ENCODE data around the gene SDR39U1.
"Not testable (repeated sequence)": the region's sequence is repeated elsewhere in the genome, so short reads cannot be mapped to it uniquely, and the experiment has no call there.

Gene SDR39U1

GRCh38 chr14:24442240-24443052, at the start of gene SDR39U1:
SDR39U1 (minus strand) TSS chr14:24442776; CDS start chr14:24442769, 7 bp downstream.
- peak; percentile 100 for DNase-seq

- DNase-seq, result not testable (repeated sequence)
These were observed 49.2 kb upstream of the SDR39U1 start for GRCh38 chr14:24491586-24492408.

- DNase-seq, result no peak
These were observed 41.2 kb upstream of the SDR39U1 start for GRCh38 chr14:24483604-24484252.

GRCh38 chr14:24482699-24483303, 40.2 kb upstream of the SDR39U1 start:
- not testable (repeated sequence) for DNase-seq

GRCh38 chr14:24481622-24482324, 39.2 kb upstream of the SDR39U1 start:
- peak; percentile 16 to 57 for DNase-seq

- DNase-seq, result not testable (repeated sequence)
These were observed 37.4 kb upstream of the SDR39U1 start for GRCh38 chr14:24479999-24480398.

- DNase-seq, result no peak
These were observed 32.7 kb upstream of the SDR39U1 start for GRCh38 chr14:24475261-24475660.

- no peak for DNase-seq
These were observed 30.6 kb upstream of the SDR39U1 start for GRCh38 chr14:24473211-24473610.

- DNase-seq, result not testable (repeated sequence)
These were observed 27.9 kb upstream of the SDR39U1 start for GRCh38 chr14:24470450-24470849.

- DNase-seq, result no peak
These were observed 23.2 kb upstream of the SDR39U1 start for GRCh38 chr14:24465805-24466204.

- DNase-seq, result no peak
These were observed 22.8 kb upstream of the SDR39U1 start for GRCh38 chr14:24465368-24465767.

- DNase-seq, result peak in 1 of 2 experiments; percentile 25
These were observed 21.6 kb upstream of the SDR39U1 start for GRCh38 chr14:24463884-24464785.

GRCh38 chr14:24463017-24463883, 20.7 kb upstream of the SDR39U1 start:
- DNase-seq, result no peak

- DNase-seq, result no peak
These were observed 18.8 kb upstream of the SDR39U1 start for GRCh38 chr14:24461336-24461735.

GRCh38 chr14:24459331-24459730, 16.8 kb upstream of the SDR39U1 start:
- no peak for DNase-seq

- no peak for DNase-seq
These were observed 16.2 kb upstream of the SDR39U1 start for GRCh38 chr14:24458736-24459135.

- peak in 1 of 2 experiments; percentile 30 for DNase-seq
These were observed 14.4 kb upstream of the SDR39U1 start for GRCh38 chr14:24456980-24457379.

GRCh38 chr14:24450828-24451227, 8.3 kb upstream of the SDR39U1 start:
- DNase-seq, result not testable (repeated sequence)

GRCh38 chr14:24443053-24443665, 583 bp upstream of the SDR39U1 start:
- DNase-seq, result no peak

GRCh38 chr14:24441904-24442239, 704 bp downstream of the SDR39U1 start:
- DNase-seq, result peak; percentile 61 to 83

All from NCI-H524 (cell line).